Colonic mucosa (tissue), 4 donors: ENCODE results near the gene RFESD. TPM values are rescaled to one million over a fixed set of nuclear protein-coding genes. Genes with fewer than 3 reads are reported as not detected.

ENCODE experiments used
- DNase-seq: peaks from one replicate; pipeline ENCODE4 v3.0.0-alpha.2; 2020
- H3K27ac ChIP-seq: fragments of 200-600 bp; one replicate; pipeline ENCODE4 v1.8.0; 2021
- H3K27me3 ChIP-seq: fragments of 200-600 bp; one replicate; pipeline ENCODE4 v1.8.0; 2021
- H3K36me3 ChIP-seq: fragments of 200-600 bp; one replicate; pipeline ENCODE4 v1.8.0; 2021
- H3K4me1 ChIP-seq: fragments of 200-600 bp; one replicate; pipeline ENCODE4 v1.8.0; 2021; ENCODE audit warnings: mild to moderate bottlenecking
- H3K4me3 ChIP-seq: fragments of 200-600 bp; one replicate; pipeline ENCODE4 v1.8.0; 2021
- H3K9ac ChIP-seq, 2 donors: one replicate each; pipeline ENCODE4 v1.7.0; 2013; ENCODE audit warnings: control low read depth in 2 of 2, low read depth in 2 of 2, low read length in 2 of 2
- H3K9me3 ChIP-seq: fragments of 200-600 bp; one replicate; pipeline ENCODE4 v1.8.0; 2021
- CTCF ChIP-seq: fragments of 200-600 bp; IDR thresholded peaks from one replicate; pipeline ENCODE4 v1.8.0; 2022; ENCODE audit warnings: antibody characterized with exemption, mild to moderate bottlenecking
- intact Hi-C: fragments of 100-400 bp; cut with DNase I; formaldehyde crosslinking; loops from one replicate; pipeline ENCODE4 v1.14.1; 2022
- total RNA-seq, 2 donors: library from RNA; stranded (reverse); fragmentation: NEBNext Ultra II Directional in 1 of 2; extraction: Animal tissue kit (Norgen Biotek cat#: 25700) in 1 of 2; gene quantifications; one replicate each; pipeline ENCODE4 v1.2.1, GENCODE V29; 2021
- donor health status: healthy.
- donor health status: DM: no; HTN: no; CAD: no.
- donor health status: DM: no; HTN: no; CAD: no.

Gene RFESD
- total RNA-seq, 2 donors from 2014 or later = 0.89 to 2.0 TPM

- no peak overlapping the region for H3K9ac ChIP-seq
- H3K4me3 ChIP-seq = no peak overlapping the region
- H3K4me1 ChIP-seq = no peaks in the 10 kb centered on the region
- DNase-seq = no peak
- intact Hi-C loops = no loop called here
- no peak for TF ChIP-seq CTCF
- H3K36me3 ChIP-seq = no peaks in the 10 kb centered on the region
- H3K27me3 ChIP-seq = no peaks in the 10 kb centered on the region
- no peaks in the 10 kb centered on the region for H3K9me3 ChIP-seq
- no peak overlapping the region for H3K27ac ChIP-seq
Observed at GRCh38 chr5:95609711-95610110, 36.9 kb upstream of the RFESD start.

GRCh38 chr5:95610546-95610945 lies 36.0 kb upstream of the RFESD start:
- intact Hi-C loops = no loop called here
- DNase-seq = no peak
- Histone ChIP-seq H3K27ac (no peak overlapping the region), H3K36me3 (no peaks in the 10 kb centered on the region), H3K4me1 (no peaks in the 10 kb centered on the region), H3K9ac (no peak overlapping the region), H3K4me3 (no peak overlapping the region), H3K27me3 (no peaks in the 10 kb centered on the region), H3K9me3 (no peaks in the 10 kb centered on the region)
- TF ChIP-seq CTCF = no peak

GRCh38 chr5:95611396-95611795 lies 35.2 kb upstream of the RFESD start:
- H3K36me3 ChIP-seq = no peaks in the 10 kb centered on the region
- no peak overlapping the region for H3K9ac ChIP-seq
- no peak overlapping the region for H3K4me3 ChIP-seq
- no peak overlapping the region for H3K27ac ChIP-seq
- no peak for DNase-seq
- no peak for TF ChIP-seq CTCF
- no peaks in the 10 kb centered on the region for H3K9me3 ChIP-seq
- intact Hi-C loops = no loop called here
- H3K4me1 ChIP-seq = no peaks in the 10 kb centered on the region
- no peaks in the 10 kb centered on the region for H3K27me3 ChIP-seq

- H3K9me3 ChIP-seq = no peaks in the 10 kb centered on the region
- intact Hi-C loops = no loop called here
- no peak overlapping the region for H3K9ac ChIP-seq
- no peak for DNase-seq
- TF ChIP-seq CTCF = no peak
- H3K36me3 ChIP-seq = no peaks in the 10 kb centered on the region
- no peak overlapping the region for H3K27ac ChIP-seq
- H3K4me3 ChIP-seq = no peak overlapping the region
- no peaks in the 10 kb centered on the region for H3K4me1 ChIP-seq
- no peaks in the 10 kb centered on the region for H3K27me3 ChIP-seq
Observed at GRCh38 chr5:95613514-95613913, 33.1 kb upstream of the RFESD start.

- Histone ChIP-seq H3K27me3 (no peaks in the 10 kb centered on the region), H3K4me3 (no peak overlapping the region), H3K36me3 (no peaks in the 10 kb centered on the region), H3K27ac (no peak overlapping the region), H3K4me1 (peaks cover 4% of the 10 kb centered on the region), H3K9ac (no peak overlapping the region), H3K9me3 (no peaks in the 10 kb centered on the region)
- TF ChIP-seq CTCF = no peak
- DNase-seq = no peak
- intact Hi-C loops = no loop called here
Observed at GRCh38 chr5:95615164-95615467, 31.5 kb upstream of the RFESD start.

GRCh38 chr5:95617057-95617456 lies 29.5 kb upstream of the RFESD start:
- no peak for DNase-seq
- no peaks in the 10 kb centered on the region for H3K27me3 ChIP-seq
- H3K27ac ChIP-seq = no peak overlapping the region
- no peaks in the 10 kb centered on the region for H3K36me3 ChIP-seq
- H3K9me3 ChIP-seq = no peaks in the 10 kb centered on the region
- no peak overlapping the region for H3K9ac ChIP-seq
- H3K4me1 ChIP-seq = peaks cover 4% of the 10 kb centered on the region
- no peak overlapping the region for H3K4me3 ChIP-seq
- TF ChIP-seq CTCF = no peak
- intact Hi-C loops = no loop called here
